Right renal pelvis (tissue), 4 donors: Measurements from ENCODE around the gene TMEM260. TPM values are rescaled to one million over a fixed set of nuclear protein-coding genes. Genes with fewer than 3 reads are reported as not detected.
"Not testable (repeated sequence)": the region's sequence is repeated elsewhere in the genome, so short reads cannot be mapped to it uniquely, and the experiment has no call there.

Source experiments
- DNase-seq, 4 donors: peaks; one replicate each; pipeline ENCODE4 v3.0.0-alpha.2; 2013; ENCODE audit warnings: low read depth in 4 of 4, low spot score in 3 of 4, missing footprints in 1 of 4
- polyA plus RNA-seq, 4 donors: library from polyadenylated mRNA; unstranded; fragments of 120-200 nt; gene quantifications; one replicate each; pipeline ENCODE4 v1.2.1, GENCODE V29; 2013; ENCODE audit not compliant: insufficient read length in 4 of 4

The TMEM260 gene
- polyA plus RNA-seq, 4 donors: 32.6 to 36.2 (median 33.1) TPM

GRCh38 chr14:56594428-56594827 lies 14.8 kb downstream of the TMEM260 start:
- DNase-seq: no peak

GRCh38 chr14:56598519-56598918 lies 18.9 kb downstream of the TMEM260 start:
- DNase-seq: no peak

GRCh38 chr14:56603648-56604047 lies 24.1 kb downstream of the TMEM260 start:
- DNase-seq: no peak

DNA sequence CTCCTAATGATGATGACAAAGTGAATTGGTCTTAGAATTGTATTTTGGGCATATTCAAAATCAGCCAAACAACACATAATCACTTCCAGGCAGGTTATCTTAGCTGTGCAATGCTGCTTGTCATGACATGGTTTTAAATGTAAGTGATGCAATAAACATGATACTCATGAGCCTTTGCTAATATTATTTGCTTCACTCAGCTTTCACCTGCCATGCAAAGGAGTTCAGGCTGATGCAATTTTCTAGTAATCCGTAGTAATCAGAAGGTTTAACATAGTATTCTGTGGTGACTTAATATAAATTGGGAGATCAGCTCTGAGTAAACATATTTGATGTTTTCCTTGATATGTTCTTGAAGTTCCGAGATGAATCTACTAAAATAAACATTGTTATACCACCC lies 29.1 kb downstream of the TMEM260 start:
- DNase-seq: no peak

- DNase-seq: not testable (repeated sequence)
Measured at GRCh38 chr14:56611663-56612062, 32.1 kb downstream of the TMEM260 start.

- no peak for DNase-seq
Measured at GRCh38 chr14:56617084-56617483, 37.5 kb downstream of the TMEM260 start.

GRCh38 chr14:56630707-56631106 lies 51.1 kb downstream of the TMEM260 start:
- DNase-seq: no peak

- DNase-seq: no peak
Measured at GRCh38 chr14:56632195-56632594, 52.6 kb downstream of the TMEM260 start.

- DNase-seq: no peak
Measured at GRCh38 chr14:56633544-56633943, 53.9 kb downstream of the TMEM260 start.

DNA sequence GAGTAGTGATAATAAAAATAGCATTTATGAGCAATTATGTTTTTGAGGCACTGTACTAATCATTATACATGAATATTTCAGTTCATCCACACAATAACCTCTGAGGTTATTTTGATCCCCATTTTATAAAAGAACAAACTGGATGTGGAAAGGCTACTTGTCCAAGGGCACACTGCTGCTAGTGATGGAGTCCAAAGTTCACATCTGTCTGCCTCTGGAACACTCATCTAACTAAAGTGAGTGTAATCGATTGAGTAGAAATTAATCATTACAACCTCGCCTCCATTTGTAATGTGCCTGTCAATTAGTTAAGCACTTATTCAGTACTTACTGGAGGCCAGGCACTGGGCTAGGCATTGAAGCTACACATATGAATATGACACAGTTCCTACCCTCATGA lies 55.4 kb downstream of the TMEM260 start:
- DNase-seq: no peak

DNA sequence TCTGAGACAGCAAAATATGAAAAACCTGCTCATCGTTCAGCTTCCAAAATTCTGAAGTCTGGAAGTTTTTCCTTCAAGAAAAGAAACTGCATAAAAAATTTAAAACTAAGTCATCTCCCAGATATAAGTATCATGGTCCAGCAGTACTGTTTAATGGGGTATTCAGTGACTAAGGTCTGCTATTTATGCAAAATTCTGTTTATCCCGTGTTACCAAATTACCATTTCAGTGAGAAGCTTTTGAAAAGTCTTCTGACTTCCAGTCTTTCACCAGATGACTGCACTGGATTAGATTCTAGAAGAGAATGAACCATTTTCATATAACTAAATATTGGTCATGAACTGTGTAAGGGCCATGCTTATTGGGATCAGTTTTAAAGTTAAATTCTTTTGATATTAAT lies 67.9 kb downstream of the TMEM260 start:
- DNase-seq: no peak

DNA sequence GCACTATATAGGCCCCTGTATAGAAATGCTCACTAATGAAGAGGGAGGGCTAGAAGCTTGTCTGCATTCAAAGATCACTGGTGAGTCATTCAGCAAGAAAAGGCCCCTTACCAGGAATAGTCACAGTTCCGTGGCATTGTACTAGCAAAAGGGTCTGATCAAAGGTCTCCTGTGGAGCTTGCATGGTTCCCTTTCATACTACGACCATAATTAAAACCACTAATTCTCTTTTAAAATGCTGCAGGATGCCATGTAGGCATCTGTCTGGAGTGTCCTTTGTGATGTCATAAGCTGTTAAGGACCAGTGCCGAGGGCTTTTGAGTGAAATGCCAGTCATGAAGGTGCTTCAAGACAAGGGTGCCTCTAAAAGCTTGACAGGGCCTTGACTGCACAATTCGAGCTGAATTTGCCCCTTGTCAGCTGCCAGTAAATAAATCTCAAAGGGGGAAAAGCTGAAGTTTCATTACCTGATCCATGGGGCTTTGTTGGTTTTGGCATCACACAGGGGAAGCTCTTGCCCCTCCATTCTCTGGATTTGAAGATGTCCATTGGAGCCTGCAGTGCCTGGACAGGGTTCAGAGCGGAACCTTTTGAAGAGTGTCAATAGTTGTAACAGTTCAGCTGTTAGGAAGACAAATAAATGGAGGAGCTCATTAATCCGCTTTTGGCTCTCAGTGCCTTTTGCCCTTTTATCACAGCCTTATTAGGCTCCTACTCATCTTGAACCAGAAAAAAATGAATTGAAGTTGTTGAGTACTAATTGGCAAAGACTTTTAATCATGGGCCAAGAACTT lies 69.1 kb downstream of the TMEM260 start:
- no peak for DNase-seq

- no peak for DNase-seq
Measured at GRCh38 chr14:56649382-56649781, 69.8 kb downstream of the TMEM260 start.

DNA sequence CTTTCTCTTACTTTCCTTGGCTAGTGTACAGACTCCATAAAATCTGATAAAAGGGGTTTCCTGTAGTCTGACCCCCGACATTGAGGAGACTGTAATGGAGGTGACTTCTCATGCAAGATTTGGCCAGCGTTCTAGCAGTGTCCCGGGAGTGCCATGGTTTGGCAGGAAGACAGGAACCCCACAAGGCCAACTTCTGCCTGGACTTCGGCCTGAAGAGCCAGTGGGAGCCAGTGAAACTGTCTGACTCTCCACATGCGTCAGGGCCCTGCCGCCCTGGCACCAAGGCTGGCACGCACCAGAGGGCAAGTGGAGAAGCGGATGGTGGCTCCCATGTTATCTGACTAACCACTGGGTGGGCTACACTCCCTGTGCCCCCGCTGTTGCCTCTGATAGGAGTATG lies 70.5 kb downstream of the TMEM260 start:
- DNase-seq: no peak

- no peak for DNase-seq
Measured at GRCh38 chr14:56650979-56651378, 71.4 kb downstream of the TMEM260 start.

GRCh38 chr14:56657604-56658003 lies 78.0 kb downstream of the TMEM260 start:
- no peak for DNase-seq

DNA sequence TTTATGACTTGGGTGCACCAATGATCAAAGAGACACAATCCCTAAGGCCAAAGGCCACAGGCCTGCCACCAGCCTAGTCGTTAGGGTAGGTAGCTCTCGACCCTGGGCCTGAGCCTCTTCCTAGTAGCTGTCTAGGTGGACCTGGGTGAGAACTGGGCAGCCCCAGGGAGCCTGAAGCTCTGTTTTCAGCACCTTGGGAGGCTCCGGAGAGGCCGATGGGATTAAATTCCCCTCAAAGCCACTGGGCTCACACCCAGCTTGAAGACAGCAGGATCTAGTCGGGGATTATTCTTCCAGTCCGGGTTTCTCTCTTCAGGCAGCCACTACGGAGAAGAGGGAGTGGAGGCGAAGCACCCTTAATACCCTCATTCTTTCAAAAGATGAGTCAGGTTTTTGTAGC lies 79.8 kb downstream of the TMEM260 start:
- DNase-seq: no peak

GRCh38 chr14:56659964-56660551 lies 80.5 kb downstream of the TMEM260 start:
- DNase-seq: peak in 3 of 4 donors; percentile 11 to 31 (median 17)

DNA sequence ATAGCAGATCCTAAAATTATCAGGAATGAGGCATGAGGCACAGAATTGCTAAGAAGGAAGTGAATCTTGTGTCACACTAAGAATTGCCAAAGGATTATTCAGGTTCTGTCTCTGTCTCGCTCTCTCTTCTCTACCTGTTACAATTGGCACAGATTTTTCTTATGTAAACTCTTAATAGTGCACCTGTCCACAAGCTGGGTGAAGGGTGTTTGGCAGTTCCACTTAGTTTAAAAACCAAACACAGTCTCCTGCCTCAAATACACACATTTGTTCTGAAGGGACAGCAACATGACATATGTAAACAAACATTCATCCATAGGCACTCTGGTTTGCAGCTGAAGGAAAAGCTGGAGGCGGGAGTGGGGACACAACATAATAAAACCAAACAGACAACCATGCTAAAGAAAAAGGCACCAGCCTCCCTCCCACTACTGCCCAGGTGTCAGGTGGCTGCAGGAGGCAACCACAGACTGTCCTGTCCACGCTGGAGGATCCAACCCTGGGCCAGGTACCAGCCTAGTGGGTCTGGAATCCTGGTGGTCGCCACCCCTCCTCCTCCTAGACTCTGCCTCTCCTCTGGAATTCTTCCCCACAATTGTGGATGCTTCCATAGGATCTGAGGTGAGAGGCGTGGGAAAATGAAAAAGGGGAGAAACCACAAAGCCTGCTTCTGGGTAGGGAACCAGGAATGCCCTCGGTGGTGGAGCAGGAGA lies 81.2 kb downstream of the TMEM260 start:
- DNase-seq: no peak

DNA sequence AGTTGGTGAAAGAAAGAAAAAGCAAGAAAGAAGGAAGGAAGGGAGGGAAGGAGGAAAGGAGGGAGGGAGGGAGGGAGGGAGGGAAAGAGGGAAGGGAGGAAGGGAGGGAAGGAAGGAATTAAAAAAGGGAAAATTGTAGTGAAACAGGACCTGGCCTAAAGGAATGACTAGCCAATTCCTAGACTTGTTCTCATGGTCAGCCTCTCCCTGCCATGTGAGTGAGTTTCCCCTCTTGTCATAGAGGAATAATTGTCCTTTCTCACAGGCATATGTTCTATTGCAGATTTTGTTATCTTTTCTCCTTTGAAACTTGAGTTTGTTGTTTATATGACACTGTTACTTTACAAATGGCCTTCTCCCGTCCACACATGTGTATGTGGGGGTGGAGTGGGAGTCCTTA lies 81.9 kb downstream of the TMEM260 start:
- no peak for DNase-seq

DNA sequence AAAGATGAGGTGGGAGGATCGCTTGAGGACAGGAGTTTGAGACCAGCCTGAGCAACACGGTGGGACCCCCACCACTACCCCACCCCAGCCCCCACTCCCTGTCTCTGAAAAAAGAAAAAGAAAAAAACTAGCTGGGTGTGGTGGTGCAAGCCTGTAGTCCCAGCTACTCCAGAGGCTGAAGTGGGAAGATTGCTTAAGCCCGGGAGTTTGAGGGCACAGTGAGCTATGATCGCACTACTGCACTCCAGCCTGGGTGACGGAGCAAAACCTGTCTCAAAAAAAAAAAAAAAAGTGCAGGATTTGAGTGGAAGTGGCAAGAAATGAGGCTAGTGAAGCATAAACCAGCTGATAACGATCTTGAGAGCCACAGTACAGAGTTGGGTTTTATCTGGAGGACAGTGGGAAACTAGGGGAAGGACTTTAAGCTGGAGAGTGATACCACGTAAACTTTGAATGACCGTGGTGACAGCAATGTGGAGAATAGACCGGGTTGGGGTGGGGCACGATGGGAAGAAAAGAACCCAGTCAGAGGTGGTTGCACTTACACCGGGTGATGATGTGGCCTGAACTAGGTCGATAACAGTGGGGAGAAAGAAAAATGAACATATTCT lies 85.3 kb downstream of the TMEM260 start:
- no peak for DNase-seq
